ENCODE results near the gene ARHGAP26. TPM values are rescaled to one million over a fixed set of nuclear protein-coding genes. Genes with fewer than 3 reads are reported as not detected.

The ARHGAP26 gene
- total and polyA plus RNA-seq, 7 donors: 2.5 to 28.7 (median 12.0) TPM

DNA sequence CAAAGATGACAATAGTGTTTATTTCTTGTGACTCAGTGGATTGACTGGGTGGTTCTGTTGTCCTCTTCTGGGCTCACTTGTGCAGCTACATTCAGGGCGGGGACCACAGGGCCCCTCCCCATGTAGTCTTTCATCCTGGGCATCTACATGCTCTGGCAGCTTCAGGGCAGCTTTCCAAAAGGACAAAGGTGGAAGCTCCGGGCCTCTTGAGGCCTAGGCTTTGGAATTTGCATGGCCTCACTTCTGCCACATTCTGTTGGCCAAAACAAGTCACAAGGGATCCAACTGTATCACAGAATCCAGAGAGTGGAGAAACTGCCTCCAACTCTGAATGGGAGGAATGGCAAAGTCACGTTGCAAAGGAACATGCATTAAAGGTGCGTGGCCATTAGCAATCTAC is 64.3 kb downstream of the ARHGAP26 start:
- ATAC-seq (no peak), DNase-seq (no peak)
- intact Hi-C loops (cut with DNase I): no loop called here
- H3K4me3 ChIP-seq: no peak overlapping the region
- WGBS, 3 donors: 79 to 87% (median 84%) methylated on average over 4 of the region's 4 CpGs
- H3K36me3 ChIP-seq (ENCODE audit: insufficient read depth in 1 of 2, low read depth in 1 of 2): no peaks in the 10 kb centered on the region
- no peaks in the 10 kb centered on the region for H3K9me3 ChIP-seq
- H3K27ac ChIP-seq: no peak overlapping the region
- TF ChIP-seq, protein P1, sequence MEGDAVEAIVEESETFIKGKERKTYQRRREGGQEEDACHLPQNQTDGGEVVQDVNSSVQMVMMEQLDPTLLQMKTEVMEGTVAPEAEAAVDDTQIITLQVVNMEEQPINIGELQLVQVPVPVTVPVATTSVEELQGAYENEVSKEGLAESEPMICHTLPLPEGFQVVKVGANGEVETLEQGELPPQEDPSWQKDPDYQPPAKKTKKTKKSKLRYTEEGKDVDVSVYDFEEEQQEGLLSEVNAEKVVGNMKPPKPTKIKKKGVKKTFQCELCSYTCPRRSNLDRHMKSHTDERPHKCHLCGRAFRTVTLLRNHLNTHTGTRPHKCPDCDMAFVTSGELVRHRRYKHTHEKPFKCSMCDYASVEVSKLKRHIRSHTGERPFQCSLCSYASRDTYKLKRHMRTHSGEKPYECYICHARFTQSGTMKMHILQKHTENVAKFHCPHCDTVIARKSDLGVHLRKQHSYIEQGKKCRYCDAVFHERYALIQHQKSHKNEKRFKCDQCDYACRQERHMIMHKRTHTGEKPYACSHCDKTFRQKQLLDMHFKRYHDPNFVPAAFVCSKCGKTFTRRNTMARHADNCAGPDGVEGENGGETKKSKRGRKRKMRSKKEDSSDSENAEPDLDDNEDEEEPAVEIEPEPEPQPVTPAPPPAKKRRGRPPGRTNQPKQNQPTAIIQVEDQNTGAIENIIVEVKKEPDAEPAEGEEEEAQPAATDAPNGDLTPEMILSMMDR (IDR thresholded peaks at IDR 0.05): no peak
- peaks cover 27% of the 10 kb centered on the region for H3K4me1 ChIP-seq
- no peaks in the 10 kb centered on the region for H3K27me3 ChIP-seq (ENCODE audit: insufficient read depth in 3 of 3, low read length in 2 of 3)

DNA sequence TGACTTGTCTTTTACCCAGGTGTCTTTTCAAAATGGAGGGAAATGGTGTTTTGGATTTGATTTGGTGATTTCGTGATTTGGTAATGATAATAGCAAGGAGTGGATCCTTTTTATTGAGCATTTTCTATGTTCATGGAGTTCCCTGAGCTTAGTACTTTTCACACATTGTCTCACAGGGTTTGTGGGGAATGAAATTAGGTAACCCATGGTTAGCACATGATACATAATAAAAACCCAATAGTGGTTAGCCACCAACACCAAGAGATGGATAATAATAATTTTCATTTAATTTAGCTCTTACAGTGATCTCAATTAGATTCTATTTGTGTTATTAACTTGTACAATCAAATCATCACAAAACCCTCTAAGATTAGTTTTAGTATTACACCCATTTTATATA is 65.4 kb downstream of the ARHGAP26 start:
- DNase-seq (no peak), ATAC-seq (no peak)
- H3K27ac ChIP-seq: no peak overlapping the region
- no peaks in the 10 kb centered on the region for H3K9me3 ChIP-seq
- H3K4me1 ChIP-seq: peaks cover 23% of the 10 kb centered on the region
- H3K36me3 ChIP-seq (ENCODE audit: insufficient read depth in 1 of 2, low read depth in 1 of 2): no peaks in the 10 kb centered on the region
- intact Hi-C loops (cut with DNase I): no loop called here
- TF ChIP-seq, protein P1 (IDR thresholded peaks at IDR 0.05): no peak
- H3K27me3 ChIP-seq (ENCODE audit: insufficient read depth in 3 of 3, low read length in 2 of 3): no peaks in the 10 kb centered on the region
- no peak overlapping the region for H3K4me3 ChIP-seq
- WGBS, 3 donors: 94 to 100% (median 100%) methylated on average over 1 of the region's 1 CpG

DNA sequence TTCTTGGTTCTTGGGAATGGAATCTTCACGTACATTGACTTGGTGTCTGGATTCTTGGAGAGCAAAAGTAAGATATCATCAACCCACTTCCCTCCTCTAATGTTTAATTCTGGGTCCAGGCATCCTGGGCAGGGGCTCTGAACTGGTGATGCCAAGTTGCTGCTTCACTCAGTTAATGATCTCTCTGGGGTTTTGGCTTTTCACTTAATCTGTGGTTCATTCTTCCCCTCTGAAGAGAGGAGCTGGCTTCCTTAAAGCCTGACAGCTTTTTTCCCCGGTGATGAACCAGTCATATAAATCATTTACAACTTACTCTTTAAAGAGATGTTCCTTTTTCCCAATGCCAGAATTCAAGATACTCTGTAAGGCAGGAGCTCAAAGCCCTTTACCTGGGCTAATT is 65.9 kb downstream of the ARHGAP26 start:
- Histone ChIP-seq H3K27ac (no peak overlapping the region), H3K4me3 (no peak overlapping the region), H3K4me1 (peaks cover 23% of the 10 kb centered on the region), H3K9me3 (no peaks in the 10 kb centered on the region), H3K27me3 (ENCODE audit: insufficient read depth in 3 of 3, low read length in 2 of 3) (no peaks in the 10 kb centered on the region), H3K36me3 (ENCODE audit: insufficient read depth in 1 of 2, low read depth in 1 of 2) (no peaks in the 10 kb centered on the region)
- intact Hi-C loops (cut with DNase I): no loop called here
- WGBS, 3 donors: 79 to 86% (median 81%) methylated on average over 2 of the region's 2 CpGs
- DNase-seq (no peak), ATAC-seq (no peak)
- TF ChIP-seq, protein P1 (IDR thresholded peaks at IDR 0.05): no peak

DNA sequence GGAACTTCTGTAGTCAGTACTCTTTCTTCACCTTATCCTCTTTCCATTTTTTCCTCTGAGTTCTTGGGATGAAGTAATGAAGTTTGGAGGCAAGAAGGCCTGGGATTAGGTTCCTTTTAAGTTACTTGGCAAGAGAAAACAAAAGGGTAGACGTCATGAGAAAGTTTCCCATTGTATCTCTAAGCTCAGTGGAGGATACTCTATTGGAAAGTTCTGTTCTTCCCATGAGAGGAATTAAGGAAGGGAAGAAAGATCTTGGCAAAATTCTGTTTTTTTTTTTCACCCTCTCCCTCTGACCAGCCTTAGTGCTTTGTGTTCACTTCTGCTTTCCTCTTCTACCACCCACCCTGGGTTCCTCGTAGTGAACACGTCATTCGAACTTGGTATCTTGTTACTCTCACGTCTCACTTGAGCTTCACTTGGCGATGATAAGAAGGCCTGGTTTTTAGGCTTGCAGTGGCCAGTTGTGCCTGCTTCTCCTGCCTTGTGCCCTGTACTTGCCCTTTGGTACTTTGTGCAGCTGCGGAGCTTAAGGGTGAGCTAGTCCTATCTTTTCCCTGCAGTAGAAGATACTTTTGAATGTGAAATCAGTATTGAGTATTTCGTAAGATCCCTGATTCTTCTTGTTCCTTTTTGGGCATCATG is 67.0 kb downstream of the ARHGAP26 start:
- 52 to 74% (median 61%) methylated on average over 8 of the region's 8 CpGs for WGBS, 3 donors
- H3K4me1 ChIP-seq: peaks cover 31% of the 10 kb centered on the region

More for the DNA sequence above, 67.0 kb downstream of the ARHGAP26 start:
- TF ChIP-seq, protein P1 (IDR thresholded peaks at IDR 0.05): no peak
- no peak overlapping the region for H3K4me3 ChIP-seq
- no peak for DNase-seq
- intact Hi-C loops (cut with DNase I): no loop called here
- ATAC-seq: peak in 3 of 4 donors; percentile 45 to 53 (median 47)
- H3K9me3 ChIP-seq: no peaks in the 10 kb centered on the region
- H3K27me3 ChIP-seq (ENCODE audit: insufficient read depth in 3 of 3, low read length in 2 of 3): no peaks in the 10 kb centered on the region
- H3K27ac ChIP-seq: peak overlapping the region; percentile 46
- no peaks in the 10 kb centered on the region for H3K36me3 ChIP-seq (ENCODE audit: insufficient read depth in 1 of 2, low read depth in 1 of 2)
